GM18511 (cell line): ENCODE results near the gene ATXN7L2.
"Not testable (repeated sequence)": the region's sequence is repeated elsewhere in the genome, so short reads cannot be mapped to it uniquely, and the experiment has no call there.

Experiments
- ATAC-seq: cut with Tn5 transposase; IDR thresholded peaks from one replicate; pipeline ENCODE4 v1.9.1; 2021; ENCODE audit warnings: mild to moderate bottlenecking, moderate library complexity; ENCODE audit not compliant: unreplicated experiment

ATXN7L2 gene, protein sequence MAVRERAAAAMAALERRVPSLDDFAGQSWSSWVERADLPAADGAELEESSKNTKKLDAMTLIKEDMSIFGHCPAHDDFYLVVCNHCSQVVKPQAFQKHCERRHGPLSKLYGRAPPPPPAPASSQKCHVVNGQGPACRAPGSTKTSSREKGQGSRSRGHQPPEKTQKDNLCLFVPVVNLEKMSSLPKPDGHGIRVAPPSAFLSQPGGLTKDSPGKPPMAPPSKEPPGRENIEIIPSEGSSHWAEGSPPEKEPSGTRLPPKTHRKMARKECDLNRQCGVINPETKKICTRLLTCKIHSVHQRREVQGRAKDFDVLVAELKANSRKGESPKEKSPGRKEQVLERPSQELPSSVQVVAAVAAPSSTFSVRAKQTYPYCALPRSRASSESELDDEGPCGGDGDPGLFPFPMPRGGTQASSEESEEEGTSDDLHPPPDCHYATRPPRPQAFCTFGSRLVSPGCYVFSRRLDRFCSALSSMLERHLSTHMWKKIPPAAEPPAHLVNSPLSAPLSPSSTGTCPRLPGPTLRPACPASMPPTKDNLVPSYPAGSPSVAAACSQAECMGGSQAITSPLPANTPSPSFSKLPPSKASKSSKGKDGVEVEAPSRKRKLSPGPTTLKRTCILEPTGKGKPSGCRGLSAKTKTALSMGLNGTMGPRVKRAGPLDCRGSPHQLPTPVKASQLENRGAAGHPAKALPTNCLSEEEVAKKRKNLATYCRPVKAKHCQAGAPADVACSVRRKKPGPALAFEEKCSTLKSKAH

DNA sequence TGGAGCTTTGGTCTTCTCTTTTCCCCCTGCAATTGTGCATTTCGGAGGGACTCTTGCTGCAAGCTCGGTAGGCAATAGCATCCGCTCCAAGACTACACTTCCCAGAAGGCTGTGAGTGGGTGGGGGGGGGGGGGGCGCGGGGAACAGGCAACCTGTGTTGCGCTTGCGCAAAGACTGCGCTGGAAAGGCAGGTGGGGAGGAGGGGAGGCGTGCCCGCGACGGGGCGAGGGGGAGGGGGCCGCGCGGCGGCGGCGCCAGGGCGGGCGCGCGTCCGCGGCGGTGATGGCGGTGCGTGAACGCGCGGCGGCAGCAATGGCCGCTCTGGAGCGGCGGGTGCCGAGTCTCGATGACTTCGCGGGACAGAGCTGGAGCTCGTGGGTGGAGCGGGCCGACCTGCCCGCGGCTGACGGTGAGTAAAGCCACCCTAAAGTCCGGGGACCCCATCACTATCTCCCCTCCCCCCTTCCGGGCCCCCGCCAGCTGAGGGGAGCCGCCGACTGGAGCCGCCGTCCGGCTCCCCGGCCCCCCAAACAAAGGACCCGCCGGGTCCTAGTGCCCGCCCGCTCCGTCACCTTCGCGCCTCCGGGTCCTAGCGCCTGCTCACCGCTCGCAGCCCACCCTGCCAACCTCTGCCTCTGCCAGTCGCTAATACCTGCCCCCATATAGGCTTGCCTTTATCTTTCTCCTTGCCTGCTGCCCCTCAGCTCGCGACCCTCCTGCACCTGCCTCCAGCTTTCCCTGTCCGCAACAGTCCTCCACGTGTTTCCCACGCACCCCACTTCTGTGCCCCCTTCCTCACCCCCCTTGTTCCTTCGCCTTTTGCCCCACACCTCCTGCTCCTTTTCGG, at the start of gene ATXN7L2:
ATXN7L2 (plus strand) TSS at position 234 of the 847 bp plus-strand sequence; CDS start at position 283, 49 bp downstream.
- ATAC-seq: peak; percentile 84

DNA sequence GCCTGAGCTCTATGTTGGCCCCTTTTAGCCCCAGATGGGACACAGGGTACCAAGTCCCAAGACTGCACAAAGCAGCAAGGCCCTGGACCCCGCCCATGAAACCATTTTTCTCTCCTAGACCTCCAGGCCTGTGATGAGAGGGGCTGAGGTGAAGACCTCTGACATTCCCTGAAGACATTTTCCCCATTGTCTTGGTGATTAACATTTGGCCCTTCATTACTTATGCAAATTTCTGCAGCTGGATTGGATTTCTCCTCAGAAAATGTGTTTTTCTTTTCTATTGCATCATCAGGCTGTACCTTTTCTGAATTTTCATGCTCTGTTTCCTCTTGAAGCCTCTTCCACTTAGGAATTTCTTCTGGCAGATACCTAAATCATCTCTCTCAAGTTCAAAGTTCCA, 49.2 kb upstream of the ATXN7L2 start:
- ATAC-seq: no peak

DNA sequence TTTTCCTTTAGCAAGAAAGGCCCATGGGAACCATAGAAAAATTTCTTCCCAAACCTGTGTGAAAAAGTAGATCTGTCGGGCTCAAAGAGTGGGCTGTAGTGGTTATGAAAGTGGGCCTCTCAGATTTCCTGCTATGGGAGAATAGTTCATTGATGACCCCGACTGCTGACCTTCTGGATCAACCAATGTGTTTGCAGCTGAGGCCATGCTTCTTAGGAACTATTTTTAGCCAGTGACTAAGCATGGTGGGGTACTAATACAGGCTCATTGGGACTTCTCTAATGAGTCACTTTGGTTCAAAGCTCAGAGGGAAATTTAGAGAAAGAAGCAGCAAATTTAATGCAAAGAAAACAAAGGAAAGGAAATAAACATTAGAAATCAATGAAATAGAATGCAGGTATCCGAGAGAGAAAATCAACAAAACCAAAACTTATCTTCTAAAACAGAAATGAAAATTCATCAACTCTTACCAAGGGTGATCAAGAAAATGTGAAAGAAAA, 44.9 kb upstream of the ATXN7L2 start:
- ATAC-seq: no peak

DNA sequence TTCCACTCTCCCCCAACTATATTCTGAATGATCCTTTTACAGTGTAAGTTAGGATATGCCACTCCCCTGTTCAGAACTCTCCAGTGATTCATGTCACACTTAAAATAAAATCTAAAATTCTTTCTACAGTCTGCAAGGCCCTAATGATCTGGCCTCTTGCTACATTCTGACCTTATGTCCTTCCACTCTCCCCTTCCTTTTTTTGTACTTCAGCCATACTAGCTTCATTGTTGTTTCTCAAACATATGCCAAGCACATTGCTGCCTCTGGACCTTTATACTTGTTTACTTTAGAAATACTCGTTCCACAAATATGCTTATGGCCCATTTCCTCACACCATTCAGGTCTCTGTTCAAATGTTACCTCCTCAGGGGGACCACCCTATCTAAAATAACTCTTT, 42.6 kb upstream of the ATXN7L2 start:
- no peak for ATAC-seq

DNA sequence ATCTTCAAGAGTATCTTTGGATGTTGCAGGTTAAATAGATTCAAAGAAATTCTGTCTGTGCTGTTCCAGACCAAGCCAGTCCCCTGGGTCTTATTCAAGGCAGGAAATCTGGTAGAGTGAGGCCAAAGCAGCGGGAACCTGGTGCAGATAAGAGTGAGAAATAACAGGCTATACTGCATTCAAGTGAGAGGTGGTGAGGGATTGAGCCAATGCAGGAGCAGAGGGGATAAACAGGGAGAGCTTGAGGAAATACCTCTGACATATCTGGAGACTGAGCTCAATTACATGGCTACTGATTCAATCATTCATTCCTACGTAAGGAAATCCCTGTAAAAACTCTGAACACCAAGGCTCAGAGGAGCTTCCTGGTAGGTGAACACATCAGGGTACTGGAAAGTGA, 40.2 kb upstream of the ATXN7L2 start:
- ATAC-seq: no peak

DNA sequence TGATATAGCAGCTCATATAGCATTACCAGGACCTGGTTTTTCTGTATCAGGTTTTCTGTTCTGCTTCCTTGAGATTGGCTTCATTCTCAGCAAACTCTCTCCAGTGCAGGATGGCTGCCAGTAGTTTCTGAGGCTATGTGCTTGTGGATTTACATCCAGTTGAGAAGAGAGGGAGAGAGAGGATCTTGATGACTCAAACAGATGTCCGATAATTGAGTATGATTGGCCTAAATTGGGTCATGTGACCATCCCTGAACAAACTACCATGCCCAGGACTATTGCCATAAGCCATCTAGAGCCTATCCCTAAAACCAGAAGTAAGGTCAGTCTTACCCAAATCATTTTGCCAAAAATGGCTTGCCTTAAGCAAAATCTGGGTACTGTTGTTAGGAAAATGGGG, 39.4 kb upstream of the ATXN7L2 start:
- no peak for ATAC-seq

DNA sequence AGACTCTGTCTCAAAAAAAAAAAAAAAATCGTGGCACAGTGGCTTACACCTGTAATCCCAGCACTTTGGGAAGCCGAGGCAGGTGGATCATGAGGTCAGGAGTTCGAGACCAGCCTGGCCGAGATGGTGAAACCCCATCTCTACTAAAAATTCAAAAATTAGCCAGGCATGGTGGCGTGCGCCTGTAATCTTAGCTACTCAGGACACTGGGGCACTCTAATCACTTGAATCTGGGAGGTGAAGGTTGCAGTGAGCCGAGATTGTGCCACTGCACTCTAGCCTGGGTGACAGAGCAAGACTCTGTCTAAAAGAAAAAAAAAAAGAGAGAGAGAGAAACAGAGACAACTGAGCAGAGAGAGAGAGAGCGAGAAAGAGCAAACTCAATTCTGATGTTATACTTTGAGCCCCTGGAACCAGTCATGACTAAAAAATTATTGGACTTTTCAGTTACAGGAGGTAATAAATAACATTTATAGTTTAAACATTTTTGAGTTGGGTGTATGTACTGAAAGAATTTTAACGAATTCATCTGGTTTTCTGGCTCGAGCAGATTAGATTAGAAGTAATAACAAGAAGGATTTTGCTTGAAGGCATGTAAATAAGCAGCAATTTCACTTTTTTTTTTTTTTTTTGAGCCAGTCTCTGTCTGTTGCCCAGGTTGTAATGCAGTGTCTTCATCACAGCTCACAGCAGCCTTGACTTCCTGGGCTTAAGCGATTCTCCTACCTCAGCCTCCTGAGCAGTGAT, 37.6 kb upstream of the ATXN7L2 start:
- ATAC-seq: not testable (repeated sequence)

DNA sequence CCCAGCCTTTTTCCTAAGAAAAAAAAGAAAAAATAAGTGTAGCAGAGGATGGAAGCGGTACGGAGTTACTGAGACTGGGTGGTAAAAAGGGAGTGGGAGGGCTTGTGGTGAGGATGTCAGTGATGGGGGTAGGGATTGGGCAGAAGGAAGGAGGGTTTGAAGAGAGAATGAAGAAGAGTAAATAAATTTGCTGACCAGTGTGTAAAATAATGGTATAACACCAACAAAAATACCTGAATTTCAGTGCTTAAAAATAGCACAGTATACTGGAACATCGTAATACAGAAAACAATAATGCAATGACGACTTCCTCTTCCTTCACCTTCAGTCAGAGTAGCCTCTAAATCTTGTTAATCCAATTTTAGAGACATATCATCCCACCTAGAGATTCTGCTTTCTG, 36.2 kb upstream of the ATXN7L2 start:
- ATAC-seq: no peak

DNA sequence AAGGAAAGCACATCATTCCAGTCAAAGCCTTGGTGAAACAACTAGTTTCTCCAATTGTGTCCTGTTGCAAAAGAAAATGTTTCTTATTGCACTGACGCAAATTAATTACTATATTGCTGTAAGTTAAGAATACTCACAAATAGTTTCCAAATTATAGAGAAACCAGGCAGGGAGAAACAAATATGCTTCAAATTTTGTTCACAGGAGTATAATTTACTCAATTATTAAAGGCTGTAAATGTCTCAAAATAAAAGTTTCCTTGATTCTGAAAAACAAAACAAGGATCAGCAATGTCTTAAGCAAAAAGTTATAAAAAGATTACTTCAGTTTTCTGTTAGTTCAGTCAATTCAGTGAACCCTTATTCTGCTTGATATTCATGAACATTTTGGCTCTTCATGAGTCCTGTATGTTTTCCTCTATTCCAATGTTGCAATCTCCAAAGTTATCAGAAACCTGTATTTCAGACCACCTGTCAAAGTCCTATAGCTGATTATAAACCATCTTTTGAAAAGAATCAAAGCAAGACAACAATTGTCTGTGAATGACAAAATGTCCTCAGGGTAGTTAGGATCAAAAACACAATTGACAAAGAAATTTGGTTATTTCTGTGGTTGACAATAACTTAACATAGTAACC, 29.1 kb upstream of the ATXN7L2 start:
- no peak for ATAC-seq

DNA sequence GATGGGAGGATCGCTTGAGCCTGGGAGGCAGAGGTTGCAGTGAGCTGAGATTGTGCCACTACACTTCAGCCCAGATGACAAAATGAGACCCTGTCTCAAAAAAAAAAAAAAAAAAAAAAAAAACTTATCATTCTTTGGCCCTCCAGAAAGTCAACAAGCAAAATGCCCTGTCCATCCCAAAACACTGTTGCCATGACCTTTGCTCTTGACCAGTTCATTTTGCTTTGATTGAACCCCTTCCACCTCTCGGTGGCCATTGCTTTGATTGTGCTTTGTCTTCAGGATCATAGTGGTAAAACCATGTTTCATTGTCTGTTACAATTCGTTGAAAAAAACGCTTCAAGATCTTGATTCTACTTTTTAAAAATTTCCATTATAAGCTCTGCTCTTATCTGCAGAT, 25.9 kb upstream of the ATXN7L2 start:
- no peak for ATAC-seq

DNA sequence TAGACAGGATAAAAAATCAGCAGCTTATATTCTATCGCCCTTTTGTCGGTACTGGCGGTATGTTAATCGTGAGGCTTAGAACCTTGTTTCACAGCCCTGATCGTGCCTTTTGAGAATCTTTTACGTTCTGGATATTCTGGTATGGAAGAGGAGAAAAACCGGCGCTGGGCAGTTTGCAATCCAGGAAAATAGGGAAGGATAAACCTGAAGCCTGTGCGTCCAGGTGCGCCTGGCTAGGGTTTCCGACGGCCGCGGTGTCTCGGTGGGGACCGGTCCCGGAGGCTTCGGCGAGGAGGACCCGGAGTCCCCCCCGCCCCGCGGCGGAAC, 17.6 kb upstream of the ATXN7L2 start:
- ATAC-seq: no peak

DNA sequence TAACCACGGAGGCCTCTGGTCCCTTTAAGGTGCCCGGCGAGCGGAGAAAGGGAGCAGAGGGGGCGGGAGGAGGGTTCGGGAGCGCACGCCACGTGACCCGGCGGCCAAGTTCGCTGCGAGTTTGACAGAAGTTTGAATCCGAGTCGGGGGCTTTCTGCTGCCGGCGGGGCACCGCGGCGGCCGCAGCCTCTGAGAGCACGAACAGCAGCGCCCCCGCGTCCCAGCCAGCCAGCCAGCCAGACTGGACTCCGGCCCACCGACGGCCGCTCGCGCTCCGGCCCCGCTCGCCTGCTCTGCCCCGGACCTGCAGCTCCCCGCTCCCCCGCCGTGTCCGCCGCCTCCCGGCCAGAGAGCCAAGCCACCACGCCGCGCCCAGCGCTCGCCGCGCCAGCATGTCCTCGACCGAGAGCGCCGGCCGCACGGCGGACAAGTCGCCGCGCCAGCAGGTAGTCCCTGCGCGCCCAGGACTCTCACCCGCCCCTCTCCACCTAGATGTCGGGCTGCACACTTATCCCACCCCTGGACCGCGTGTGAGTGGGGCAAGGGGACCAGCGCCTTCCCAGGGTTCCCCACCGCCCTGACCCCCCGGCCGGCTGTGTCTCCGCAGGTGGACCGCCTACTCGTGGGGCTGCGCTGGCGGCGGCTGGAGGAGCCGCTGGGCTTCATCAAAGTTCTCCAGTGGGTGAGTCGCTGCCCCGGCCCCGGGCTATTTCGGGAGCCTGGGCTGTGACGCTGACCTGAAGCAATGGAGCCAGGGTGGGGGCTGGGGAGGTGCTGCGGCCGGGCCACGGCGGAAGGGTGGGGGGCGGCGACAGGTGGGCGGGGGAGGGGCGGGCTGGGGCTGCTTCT, 17.0 kb upstream of the ATXN7L2 start, which contains the start of gene SYPL2:
SYPL2 (plus strand) TSS at position 95 of the 849 bp plus-strand sequence; CDS start at position 393, 298 bp downstream.
- ATAC-seq: no peak

DNA sequence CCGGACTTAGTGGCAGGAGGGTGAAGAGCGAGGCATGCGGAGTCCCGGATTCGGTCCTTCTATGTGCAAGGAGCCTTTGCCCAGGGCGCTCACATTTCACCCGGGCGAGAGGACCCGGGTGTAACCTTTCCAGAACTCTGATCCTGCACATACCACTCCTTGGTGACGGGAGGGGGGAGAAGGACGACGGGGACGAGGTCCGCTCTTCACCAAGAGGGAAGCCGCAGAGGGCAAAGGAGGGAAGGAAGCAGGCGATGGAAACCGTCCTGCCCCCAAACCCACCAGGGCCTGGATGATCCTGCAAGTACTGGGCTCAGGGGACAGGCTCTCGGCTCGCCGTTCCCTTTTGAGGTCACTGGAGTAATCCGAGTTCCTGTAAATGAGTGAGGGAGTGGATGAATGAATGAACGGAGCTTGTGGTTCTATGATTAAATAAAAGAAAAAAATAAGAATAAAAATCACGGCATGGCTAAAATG, 16.4 kb upstream of the ATXN7L2 start:
- no peak for ATAC-seq

DNA sequence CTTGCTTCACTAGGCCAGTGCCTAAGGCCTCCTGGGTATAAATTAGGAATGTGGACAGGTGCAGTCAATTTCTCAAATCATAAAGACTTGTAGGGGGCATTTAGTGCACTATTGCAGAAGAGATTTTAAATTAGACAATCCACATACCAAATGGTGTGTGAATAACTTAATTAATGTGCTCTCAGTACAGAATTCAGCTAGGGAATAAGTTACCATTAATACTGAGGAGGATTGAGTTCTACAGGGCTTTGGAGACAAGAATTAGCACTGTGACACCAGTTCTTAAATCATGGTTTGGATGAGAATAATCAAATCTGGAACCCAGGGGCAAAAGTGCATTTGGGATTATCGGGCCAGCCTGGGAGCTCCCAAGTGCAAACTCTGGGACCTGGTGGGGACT, 15.6 kb upstream of the ATXN7L2 start:
- ATAC-seq: no peak

DNA sequence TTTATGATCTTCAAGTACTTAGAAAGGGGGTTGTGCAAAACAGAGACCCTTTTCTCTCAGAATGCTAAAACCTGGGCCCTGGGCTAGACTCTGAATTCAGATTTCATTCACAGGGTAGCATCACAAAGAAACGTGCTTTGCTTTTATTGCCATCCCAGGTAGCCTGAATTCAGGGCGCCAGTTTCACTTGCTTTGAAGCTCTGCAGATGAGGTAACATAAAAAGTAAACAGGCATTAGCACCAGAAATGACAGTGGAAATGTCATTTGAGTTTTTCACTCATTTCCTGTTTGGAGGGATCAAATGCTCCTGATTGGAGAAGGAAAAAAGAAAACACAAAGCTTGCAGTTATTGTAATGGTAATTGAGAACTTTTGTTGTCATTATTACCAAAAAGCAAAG, 14.8 kb upstream of the ATXN7L2 start:
- no peak for ATAC-seq

DNA sequence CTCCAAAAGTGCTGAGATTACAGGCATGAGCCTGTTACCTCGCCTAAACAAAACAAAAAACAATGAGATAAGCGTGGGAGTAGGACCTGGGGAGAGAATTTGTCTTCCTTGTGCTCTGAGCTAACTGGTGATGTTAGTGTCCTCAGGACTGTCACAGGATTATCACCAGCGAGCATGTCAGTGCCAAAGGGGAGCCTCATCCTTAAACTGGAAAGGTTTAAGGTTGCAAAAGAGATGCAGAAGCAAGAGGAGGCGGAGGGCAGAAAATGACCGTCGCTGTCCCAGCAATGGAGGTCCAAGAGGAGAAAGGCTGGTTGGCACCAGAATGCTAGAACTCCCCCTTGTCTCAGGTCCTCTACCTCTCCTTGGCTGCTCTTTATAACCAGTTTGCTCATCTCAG, 13.5 kb upstream of the ATXN7L2 start:
- ATAC-seq: no peak

DNA sequence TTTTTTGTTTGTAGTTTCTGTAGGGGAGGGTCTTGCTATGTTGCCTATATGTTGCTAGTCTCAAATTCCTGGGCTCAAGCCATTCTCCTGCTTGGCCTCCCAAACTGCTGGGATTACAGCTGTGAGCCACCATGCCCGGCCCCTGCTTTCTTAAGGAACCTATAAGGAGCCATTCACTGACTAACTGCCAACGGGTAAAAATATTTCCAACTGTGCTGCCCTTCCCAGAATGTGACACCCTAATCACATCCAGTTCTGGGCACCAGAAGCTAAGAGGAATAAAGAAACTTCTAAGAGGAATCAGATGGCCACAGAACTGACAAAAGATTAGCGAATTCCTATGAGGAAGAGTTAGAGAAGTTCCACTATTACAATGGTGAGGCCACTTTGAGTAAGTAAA, 10.9 kb upstream of the ATXN7L2 start:
- ATAC-seq: no peak

DNA sequence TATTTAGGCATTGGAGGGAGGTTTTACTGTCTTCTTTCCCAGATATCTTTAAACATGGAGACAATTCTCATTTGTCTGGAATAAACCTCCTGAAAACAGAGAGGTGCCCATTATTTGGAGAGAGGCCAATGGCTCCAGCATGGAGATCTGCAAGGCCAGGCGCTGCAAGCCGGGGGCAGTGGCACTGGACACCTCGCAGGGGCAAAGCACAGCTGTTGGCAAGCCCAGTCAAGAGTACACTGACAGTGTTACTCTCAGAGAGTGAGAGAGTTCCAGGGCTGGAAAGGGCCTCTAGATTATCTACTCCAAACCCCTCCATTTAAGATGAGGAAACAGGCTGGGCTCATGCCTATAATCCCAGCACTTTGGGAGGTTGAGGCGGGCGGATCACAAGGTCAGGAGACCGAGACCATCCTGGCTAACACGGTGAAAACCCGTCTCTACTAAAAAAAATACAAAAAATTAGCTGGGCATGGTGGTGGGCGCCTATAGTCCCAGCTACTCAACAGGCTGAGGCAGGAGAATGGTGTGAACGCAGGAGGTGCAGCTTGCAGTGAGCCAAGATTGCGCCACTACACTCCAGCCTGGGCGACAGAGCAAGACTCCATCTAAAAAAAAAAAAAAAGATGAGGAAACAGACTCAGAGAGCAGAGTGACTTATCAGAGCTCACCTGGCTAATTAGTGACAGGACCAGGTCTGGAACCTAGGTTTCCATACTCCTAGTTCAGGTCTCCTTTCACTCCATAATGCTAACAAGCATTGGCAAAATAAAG, 10.2 kb upstream of the ATXN7L2 start:
- not testable (repeated sequence) for ATAC-seq
